C4-2B (cell line): ENCODE measurements around the gene FAM13A.

Experiments
- H3K27ac ChIP-seq: fragments of 450-650 bp; 2 replicates; pipeline ENCODE4 v1.5.1; 2017
- CTCF ChIP-seq: fragments of 450-650 bp; conservative IDR thresholded peaks from 2 replicates; pipeline ENCODE4 v1.5.1; 2017; ENCODE audit warnings: mild to moderate bottlenecking
- ZFX ChIP-seq: fragments of 450-650 bp; IDR thresholded peaks from 2 replicates; pipeline ENCODE4 v1.6.1; 2017

Gene FAM13A

GRCh38 chr4:89056292-89056952 is 563 bp downstream of the FAM13A start:
- H3K27ac ChIP-seq = peak overlapping the region; percentile 49; the same call in 1 of the 2 replicates
- TF ChIP-seq ZFX = no peak; the same call in 1 of the 2 replicates
- no peak for TF ChIP-seq CTCF

GRCh38 chr4:89055157-89056080 is 1.6 kb downstream of the FAM13A start:
- H3K27ac ChIP-seq = no peak overlapping the region
- TF ChIP-seq ZFX (no peak), CTCF (no peak)

GRCh38 chr4:89054627-89055026 is 2.4 kb downstream of the FAM13A start:
- H3K27ac ChIP-seq = no peak overlapping the region
- TF ChIP-seq CTCF = no peak
- TF ChIP-seq ZFX = no peak

GRCh38 chr4:89049853-89050252 is 7.1 kb downstream of the FAM13A start:
- H3K27ac ChIP-seq = peak overlapping the region; percentile 15; the same call in 1 of the 2 replicates
- no peak for TF ChIP-seq CTCF
- TF ChIP-seq ZFX = no peak

- H3K27ac ChIP-seq = no peak overlapping the region
- TF ChIP-seq ZFX (no peak), CTCF (no peak)
Observed at GRCh38 chr4:89048906-89049601, 7.9 kb downstream of the FAM13A start.

GRCh38 chr4:89044147-89044900 is 12.7 kb downstream of the FAM13A start:
- TF ChIP-seq CTCF (no peak), ZFX (no peak)
- no peak overlapping the region for H3K27ac ChIP-seq
